ENCODE results near the gene SLC6A12. TPM values are rescaled to one million over a fixed set of nuclear protein-coding genes. Genes with fewer than 3 reads are reported as not detected.

Gene SLC6A12
- total RNA-seq, 4 donors from 2014 or later, result 0.28 to 2.4 TPM; not detected in 2

DNA sequence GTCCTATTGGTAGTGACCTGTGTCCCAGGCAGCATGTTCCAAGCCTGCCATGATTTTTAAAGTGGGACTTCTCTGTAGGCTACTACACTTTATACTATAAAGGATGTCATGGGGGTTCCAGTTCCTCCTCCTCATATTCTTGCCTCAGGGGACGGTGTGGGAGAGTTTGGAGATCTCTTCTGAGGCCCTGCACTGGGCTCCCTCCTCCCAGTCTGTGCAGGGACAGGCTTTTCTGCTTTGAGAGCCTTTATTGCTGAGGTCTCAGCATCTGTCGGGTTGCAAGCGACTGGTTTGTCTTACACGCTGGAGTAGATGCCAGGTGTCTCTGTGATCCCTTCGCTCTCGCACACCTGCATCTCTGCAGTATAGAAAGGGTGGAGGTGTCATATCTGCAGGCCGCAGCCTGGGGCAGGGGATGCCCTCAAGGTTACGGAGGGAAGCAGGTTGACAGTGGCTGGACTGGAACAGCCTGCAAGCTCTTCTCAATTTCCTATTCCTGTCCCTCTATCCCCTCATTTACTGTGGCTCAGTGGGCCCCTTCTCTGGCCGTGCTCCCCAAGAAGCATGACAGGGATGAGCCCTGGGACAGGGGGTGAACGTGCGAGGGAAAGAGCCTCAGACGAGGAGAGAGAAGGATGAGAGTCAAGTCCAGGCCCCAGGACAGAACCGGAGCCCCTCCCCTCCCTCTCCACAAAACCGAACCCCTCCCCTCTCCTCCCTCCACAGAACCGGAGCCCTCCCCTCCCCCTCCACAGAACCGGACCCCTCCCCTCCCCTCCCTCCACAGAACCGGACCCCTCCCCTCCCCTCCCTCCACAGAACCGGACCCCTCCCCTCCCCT, 51.3 kb downstream of the SLC6A12 start:
- H3K27me3 ChIP-seq, result no peaks in the 10 kb centered on the region
- no peaks in the 10 kb centered on the region for H3K4me1 ChIP-seq
- intact Hi-C loops (cut with DNase I; ENCODE audit: low total_unique reads), result no loop called here
- no peak overlapping the region for H3K4me3 ChIP-seq
- H3K9me3 ChIP-seq, result no peaks in the 10 kb centered on the region
- DNase-seq, result no peak
- no peak overlapping the region for H3K27ac ChIP-seq
- H3K36me3 ChIP-seq, result no peaks in the 10 kb centered on the region
- TF ChIP-seq, protein P1, sequence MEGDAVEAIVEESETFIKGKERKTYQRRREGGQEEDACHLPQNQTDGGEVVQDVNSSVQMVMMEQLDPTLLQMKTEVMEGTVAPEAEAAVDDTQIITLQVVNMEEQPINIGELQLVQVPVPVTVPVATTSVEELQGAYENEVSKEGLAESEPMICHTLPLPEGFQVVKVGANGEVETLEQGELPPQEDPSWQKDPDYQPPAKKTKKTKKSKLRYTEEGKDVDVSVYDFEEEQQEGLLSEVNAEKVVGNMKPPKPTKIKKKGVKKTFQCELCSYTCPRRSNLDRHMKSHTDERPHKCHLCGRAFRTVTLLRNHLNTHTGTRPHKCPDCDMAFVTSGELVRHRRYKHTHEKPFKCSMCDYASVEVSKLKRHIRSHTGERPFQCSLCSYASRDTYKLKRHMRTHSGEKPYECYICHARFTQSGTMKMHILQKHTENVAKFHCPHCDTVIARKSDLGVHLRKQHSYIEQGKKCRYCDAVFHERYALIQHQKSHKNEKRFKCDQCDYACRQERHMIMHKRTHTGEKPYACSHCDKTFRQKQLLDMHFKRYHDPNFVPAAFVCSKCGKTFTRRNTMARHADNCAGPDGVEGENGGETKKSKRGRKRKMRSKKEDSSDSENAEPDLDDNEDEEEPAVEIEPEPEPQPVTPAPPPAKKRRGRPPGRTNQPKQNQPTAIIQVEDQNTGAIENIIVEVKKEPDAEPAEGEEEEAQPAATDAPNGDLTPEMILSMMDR (IDR thresholded peaks at IDR 0.05), result no peak
- TF ChIP-seq POLR2A (IDR thresholded peaks at IDR 0.05), result no peak

DNA sequence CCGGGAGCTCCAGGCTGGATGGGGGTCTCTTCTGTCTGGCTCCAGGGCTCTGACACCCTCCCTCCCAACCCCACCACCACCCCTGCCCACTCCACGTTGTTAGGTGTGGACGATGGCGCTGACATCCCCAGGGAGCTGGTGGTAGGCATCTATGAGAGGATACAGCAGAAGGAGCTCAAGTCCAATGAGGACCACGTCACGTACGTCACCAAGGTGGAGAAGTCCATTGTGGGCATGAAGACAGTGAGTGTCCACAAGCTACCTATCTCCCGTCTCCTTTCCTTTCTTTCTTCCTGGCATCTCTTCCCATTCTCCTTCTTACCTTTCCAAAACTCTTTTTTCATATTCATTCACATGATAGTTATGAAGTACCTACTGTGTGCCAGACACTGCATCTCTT, 52.1 kb downstream of the SLC6A12 start:
- Histone ChIP-seq H3K27ac (no peak overlapping the region), H3K27me3 (no peaks in the 10 kb centered on the region), H3K36me3 (no peaks in the 10 kb centered on the region), H3K9me3 (no peaks in the 10 kb centered on the region), H3K4me3 (no peak overlapping the region), H3K4me1 (no peaks in the 10 kb centered on the region)
- intact Hi-C loops (cut with DNase I; ENCODE audit: low total_unique reads), result no loop called here
- DNase-seq, result no peak
- TF ChIP-seq, protein P1 (IDR thresholded peaks at IDR 0.05), result no peak
- no peak for TF ChIP-seq POLR2A (IDR thresholded peaks at IDR 0.05)

DNA sequence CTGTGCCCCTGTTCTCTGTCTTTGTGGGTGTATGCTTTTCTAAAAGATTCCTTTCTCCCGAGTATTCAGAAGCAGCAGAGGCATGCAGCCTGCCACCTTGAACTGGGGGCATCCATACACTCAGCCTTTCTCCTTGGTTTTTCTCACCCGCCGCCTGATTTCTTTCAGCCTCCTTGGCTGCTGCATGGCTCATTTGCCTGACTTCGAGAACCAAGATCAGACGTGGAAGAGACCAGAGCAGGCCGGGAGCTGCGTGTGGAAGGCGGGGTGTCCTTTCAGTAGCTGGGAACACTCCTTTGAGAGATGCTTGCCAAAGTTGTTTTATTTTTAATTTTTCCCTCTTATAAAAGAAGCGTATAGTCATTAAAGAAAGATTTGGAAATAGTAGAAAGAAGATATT, 53.1 kb downstream of the SLC6A12 start:
- Histone ChIP-seq H3K4me1 (no peaks in the 10 kb centered on the region), H3K4me3 (no peak overlapping the region), H3K27ac (no peak overlapping the region), H3K9me3 (no peaks in the 10 kb centered on the region), H3K27me3 (no peaks in the 10 kb centered on the region), H3K36me3 (no peaks in the 10 kb centered on the region)
- no peak for TF ChIP-seq POLR2A (IDR thresholded peaks at IDR 0.05)
- TF ChIP-seq, protein P1 (IDR thresholded peaks at IDR 0.05), result no peak
- intact Hi-C loops (cut with DNase I; ENCODE audit: low total_unique reads), result no loop called here
- no peak for DNase-seq

DNA sequence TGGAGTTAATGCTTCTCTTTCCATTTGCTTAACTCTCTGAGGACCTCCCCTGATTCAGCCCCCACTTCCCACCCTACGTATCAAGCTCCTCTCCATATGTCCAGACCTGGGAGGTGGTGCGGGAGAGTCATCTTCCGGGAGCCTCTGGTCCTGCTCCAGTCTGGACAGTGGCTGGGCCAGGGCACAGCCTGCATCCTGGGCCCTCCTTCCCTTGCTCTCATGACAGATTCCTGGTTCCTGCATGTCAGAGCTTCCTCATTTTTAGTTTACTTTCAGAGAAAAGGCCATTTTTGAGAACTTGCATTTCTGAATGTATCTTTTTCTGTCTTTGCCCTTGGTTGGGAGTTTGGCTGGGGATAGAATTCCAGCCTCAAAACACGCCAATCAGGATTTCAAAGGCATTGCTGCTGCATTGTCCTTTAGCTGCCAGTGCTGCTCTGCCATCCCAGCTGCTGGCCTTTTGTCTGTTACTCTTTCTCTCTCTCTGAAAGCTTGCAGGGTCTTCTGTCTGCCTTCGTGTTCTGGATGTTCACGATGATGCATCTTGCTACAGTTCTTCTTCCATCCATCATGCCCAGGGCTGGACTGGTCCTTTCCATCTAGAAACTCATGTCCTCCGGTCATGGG, 54.7 kb downstream of the SLC6A12 start:
- DNase-seq, result no peak
- intact Hi-C loops (cut with DNase I; ENCODE audit: low total_unique reads), result no loop called here
- Histone ChIP-seq H3K4me3 (no peak overlapping the region), H3K36me3 (no peaks in the 10 kb centered on the region), H3K27ac (no peak overlapping the region), H3K4me1 (no peaks in the 10 kb centered on the region), H3K27me3 (no peaks in the 10 kb centered on the region), H3K9me3 (no peaks in the 10 kb centered on the region)
- TF ChIP-seq POLR2A (IDR thresholded peaks at IDR 0.05), result no peak
- TF ChIP-seq, protein P1 (IDR thresholded peaks at IDR 0.05), result no peak

DNA sequence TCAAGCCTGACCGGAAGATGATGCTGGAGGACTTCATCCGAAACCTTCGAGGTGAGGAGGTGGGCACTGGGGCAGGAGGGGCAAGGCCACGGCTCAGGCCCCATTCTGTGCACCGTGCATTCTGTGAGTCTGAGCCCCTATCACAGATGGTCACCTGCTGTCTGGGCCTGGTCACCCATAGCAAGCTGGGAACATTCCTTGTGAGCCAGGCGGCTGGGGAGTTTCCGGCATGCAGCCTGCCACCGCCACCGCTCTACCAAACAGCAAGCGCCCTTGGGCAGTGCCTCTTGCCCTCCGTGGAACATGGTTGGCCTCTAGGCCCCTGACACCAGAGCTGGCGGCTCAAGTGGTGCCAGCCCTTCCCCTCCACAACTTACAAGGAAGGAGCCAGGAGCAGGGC, 56.3 kb downstream of the SLC6A12 start:
- TF ChIP-seq POLR2A (IDR thresholded peaks at IDR 0.05), result no peak
- TF ChIP-seq, protein P1 (IDR thresholded peaks at IDR 0.05), result no peak
- Histone ChIP-seq H3K4me3 (no peak overlapping the region), H3K27ac (no peak overlapping the region)

More for the DNA sequence above, 56.3 kb downstream of the SLC6A12 start:
- Histone ChIP-seq H3K27me3 (no peaks in the 10 kb centered on the region), H3K36me3 (no peaks in the 10 kb centered on the region), H3K9me3 (no peaks in the 10 kb centered on the region), H3K4me1 (no peaks in the 10 kb centered on the region)
- intact Hi-C loops (cut with DNase I; ENCODE audit: low total_unique reads), result no loop called here
- DNase-seq, result no peak

Measured in uterus (tissue), 4 donors.